Parathyroid adenoma (tissue), 2 donors: ENCODE results near the gene DLGAP4.

Experiments used
- H2AFZ ChIP-seq: fragments of 300-600 bp; sonication (generic); one replicate; pipeline ENCODE4 v1.7.0; 2017; ENCODE audit warnings: antibody characterized with exemption, mild to moderate bottlenecking
- H3K27ac ChIP-seq: fragments of 300-600 bp; sonication (generic); one replicate; pipeline ENCODE4 v1.7.0; 2017
- H3K27me3 ChIP-seq: fragments of 300-600 bp; sonication (generic); one replicate; pipeline ENCODE4 v1.7.0; 2017; ENCODE audit warnings: low read length; ENCODE audit not compliant: control insufficient read depth, insufficient read depth
- H3K36me3 ChIP-seq: fragments of 300-600 bp; sonication (generic); one replicate; pipeline ENCODE4 v1.7.0; 2017; ENCODE audit warnings: low read length; ENCODE audit not compliant: control insufficient read depth, insufficient read depth
- H3K4me1 ChIP-seq: fragments of 300-600 bp; sonication (generic); one replicate; pipeline ENCODE4 v1.7.0; 2017; ENCODE audit warnings: control low read depth
- H3K4me2 ChIP-seq: fragments of 300-600 bp; sonication (generic); one replicate; pipeline ENCODE4 v1.7.0; 2017; ENCODE audit warnings: low read length
- H3K4me3 ChIP-seq: fragments of 300-600 bp; sonication (generic); one replicate; pipeline ENCODE4 v1.7.0; 2017; ENCODE audit warnings: low read depth, low read length
- H3K79me2 ChIP-seq: fragments of 300-600 bp; sonication (generic); one replicate; pipeline ENCODE4 v1.7.0; 2017; ENCODE audit warnings: control low read depth
- H3K9ac ChIP-seq: fragments of 300-600 bp; sonication (generic); one replicate; pipeline ENCODE4 v1.7.0; 2017; ENCODE audit warnings: mild to moderate bottlenecking
- H3K9me3 ChIP-seq: fragments of 300-600 bp; sonication (generic); one replicate; pipeline ENCODE4 v1.7.0; 2017; ENCODE audit warnings: low read length; ENCODE audit not compliant: control insufficient read depth
- TF ChIP-seq, protein P1 (sequence below): fragments of 300-600 bp; sonication (generic); IDR thresholded peaks from one replicate; pipeline ENCODE4 v1.7.0; 2017; ENCODE audit warnings: antibody characterized with exemption, mild to moderate bottlenecking
- donor health status: primary hyperparathyroidism.

Gene DLGAP4

DNA sequence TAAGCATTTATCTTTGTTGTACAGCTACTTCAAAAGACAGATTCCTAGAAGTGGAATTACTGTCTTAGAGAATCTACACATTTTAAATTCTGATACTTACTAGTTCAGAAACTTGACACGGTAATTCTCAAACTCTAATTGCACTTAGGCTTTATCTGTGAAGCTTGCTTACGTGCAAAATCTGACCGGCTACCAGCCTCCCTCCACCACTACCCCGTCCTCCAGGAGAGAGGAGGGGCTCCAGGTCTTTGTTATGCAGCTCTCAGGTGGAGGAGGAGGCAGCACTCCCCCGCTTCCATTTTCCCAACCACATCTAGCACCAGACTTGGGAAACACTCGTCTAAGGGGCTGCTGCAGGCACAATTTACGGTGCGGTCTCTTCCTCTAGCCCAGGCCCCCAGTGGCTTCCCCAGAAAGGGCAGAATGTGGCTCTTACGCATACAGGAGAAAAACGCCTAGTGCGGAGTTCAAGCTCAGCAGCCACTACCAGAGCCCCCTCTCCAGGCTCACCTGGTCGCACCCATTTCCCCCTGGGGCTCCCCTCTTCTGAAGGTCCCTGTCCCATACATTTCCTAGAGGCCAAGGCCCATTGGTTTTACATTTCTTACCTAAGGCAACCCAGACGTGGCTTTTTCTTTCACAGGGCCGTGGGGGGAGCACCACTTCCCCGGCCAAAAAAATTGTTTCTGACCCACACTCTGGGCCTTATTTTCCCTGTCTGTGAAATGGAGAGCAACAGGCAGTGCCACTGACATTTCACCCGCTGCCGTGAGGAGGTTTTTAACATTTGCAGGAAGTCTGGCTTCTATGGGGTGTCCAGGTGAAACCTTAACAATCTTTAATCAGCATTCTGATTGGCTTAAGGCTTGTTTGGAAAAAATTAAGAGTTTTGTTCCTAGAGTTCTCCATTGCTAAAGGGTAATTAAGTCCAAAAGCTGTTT is 265.7 kb downstream of the DLGAP4 start:
- Histone ChIP-seq H3K27ac (peak overlapping the region; percentile 90), H3K36me3 (no peaks in the 10 kb centered on the region), H3K9me3 (no peaks in the 10 kb centered on the region), H3K4me2 (no peak overlapping the region), H3K27me3 (no peaks in the 10 kb centered on the region), H3K4me1 (peaks cover 15% of the 10 kb centered on the region), H3K79me2 (peaks cover 2% of the 10 kb centered on the region), H2AFZ (peak overlapping the region; percentile 98), H3K9ac (no peak overlapping the region), H3K4me3 (no peak overlapping the region)
- TF ChIP-seq, protein P1, sequence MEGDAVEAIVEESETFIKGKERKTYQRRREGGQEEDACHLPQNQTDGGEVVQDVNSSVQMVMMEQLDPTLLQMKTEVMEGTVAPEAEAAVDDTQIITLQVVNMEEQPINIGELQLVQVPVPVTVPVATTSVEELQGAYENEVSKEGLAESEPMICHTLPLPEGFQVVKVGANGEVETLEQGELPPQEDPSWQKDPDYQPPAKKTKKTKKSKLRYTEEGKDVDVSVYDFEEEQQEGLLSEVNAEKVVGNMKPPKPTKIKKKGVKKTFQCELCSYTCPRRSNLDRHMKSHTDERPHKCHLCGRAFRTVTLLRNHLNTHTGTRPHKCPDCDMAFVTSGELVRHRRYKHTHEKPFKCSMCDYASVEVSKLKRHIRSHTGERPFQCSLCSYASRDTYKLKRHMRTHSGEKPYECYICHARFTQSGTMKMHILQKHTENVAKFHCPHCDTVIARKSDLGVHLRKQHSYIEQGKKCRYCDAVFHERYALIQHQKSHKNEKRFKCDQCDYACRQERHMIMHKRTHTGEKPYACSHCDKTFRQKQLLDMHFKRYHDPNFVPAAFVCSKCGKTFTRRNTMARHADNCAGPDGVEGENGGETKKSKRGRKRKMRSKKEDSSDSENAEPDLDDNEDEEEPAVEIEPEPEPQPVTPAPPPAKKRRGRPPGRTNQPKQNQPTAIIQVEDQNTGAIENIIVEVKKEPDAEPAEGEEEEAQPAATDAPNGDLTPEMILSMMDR: no peak

DNA sequence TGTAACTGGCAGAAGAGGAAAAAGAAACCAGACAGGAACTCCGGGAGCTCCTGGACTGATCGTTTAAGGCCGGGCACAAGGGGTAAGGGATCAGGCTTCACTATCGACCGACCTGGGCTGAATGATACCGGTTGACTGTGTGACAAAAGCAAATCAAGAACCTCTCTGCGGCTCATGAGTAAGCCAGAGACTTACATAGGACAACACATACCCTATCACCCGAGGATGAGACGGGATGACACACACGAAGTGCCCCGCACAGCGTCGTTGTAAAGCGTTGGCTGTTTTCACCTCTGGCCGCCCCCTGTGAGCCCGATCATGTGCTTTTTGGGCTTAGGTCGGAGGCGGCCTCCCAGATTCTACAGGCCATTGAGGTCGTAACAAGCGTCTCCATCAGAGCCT is 266.6 kb downstream of the DLGAP4 start:
- H3K27ac ChIP-seq: peak overlapping the region; percentile 90
- H3K79me2 ChIP-seq: peaks cover 5% of the 10 kb centered on the region
- H2AFZ ChIP-seq: peak overlapping the region; percentile 98
- no peaks in the 10 kb centered on the region for H3K9me3 ChIP-seq
- peak overlapping the region; percentile 64 for H3K4me2 ChIP-seq
- H3K4me1 ChIP-seq: peaks cover 15% of the 10 kb centered on the region
- TF ChIP-seq, protein P1: no peak
- no peak overlapping the region for H3K9ac ChIP-seq
- no peaks in the 10 kb centered on the region for H3K27me3 ChIP-seq
- peak overlapping the region; percentile 52 for H3K4me3 ChIP-seq
- H3K36me3 ChIP-seq: no peaks in the 10 kb centered on the region

DNA sequence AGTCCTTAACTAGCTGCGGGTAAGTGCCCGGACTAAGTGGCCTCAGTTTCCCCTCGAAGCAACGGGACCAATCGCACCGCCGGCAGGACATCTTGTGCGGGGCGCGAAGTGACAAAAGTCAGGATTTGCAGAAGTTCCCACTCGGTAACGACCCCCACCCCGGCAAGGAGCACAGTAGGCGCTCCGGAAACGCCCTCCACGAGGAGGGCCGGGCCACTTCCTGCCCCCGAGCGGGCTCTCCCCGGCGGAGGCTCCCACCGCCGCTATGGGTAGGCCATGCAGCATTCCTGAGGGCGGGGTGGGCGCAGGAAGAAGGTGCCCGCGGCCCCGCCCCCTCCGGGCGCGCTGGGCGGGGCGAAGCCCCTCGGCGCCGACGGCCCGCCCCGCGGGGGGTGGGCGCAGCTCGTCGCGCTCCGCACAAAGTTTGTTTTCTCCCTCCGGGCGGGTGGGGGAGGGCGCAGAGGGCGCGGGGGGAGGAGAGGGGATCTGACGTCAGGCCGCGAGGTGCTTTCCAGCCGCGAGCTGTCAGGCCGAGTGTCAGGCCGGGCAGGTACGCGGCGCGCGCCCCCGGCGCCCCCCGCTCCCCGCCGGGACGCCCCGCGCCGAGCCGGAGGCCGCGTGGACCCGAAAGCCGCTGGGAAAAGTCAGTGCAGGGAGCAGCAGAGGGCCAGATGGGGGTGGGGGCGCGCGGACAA is 267.1 kb downstream of the DLGAP4 start, which contains the start of gene TGIF2:
Gene TGIF2 (plus strand): TSS at position 495 of the 695 bp plus-strand sequence. CDS start 5,178 bp downstream, outside the sequence.
- Histone ChIP-seq H3K27ac (peak within 1 kb of the TSS; percentile 90), H3K4me3 (peak within 1 kb of the TSS; percentile 85)

DNA sequence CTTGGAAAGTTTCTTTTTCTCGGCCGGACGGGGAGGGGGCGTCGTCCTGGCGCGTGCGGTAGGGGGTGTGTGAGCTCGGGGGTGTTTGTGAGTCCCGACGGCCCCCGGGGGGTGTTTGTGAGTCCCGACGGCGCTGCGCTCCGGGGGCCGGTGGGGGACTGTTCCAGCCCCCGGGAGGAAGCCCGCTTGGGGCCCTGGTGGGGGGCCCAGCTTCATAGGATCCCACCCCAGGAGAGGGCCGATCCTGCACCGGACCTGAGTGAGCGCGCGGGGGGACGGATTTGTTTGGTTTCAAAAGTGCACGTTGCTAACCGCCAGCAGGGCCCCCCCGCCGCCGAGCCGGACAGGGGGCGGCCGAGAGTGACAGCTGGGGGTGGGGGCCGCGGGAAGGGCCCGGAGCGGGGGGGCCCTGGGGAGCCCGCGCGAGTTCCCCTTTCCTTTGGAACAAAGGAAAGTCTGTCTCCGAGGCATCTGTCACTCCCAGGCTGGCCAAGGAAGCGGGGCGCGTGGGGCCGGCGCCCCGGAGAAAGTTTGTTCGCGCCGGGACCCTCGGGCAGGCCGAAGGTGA is 267.7 kb downstream of the DLGAP4 start:
- Histone ChIP-seq H3K4me3 (peak overlapping the region; percentile 85), H2AFZ (peak overlapping the region; percentile 79), H3K27me3 (no peaks in the 10 kb centered on the region), H3K4me1 (peaks cover 15% of the 10 kb centered on the region), H3K27ac (peak overlapping the region; percentile 52), H3K4me2 (peak overlapping the region; percentile 98), H3K79me2 (peaks cover 15% of the 10 kb centered on the region), H3K9me3 (no peaks in the 10 kb centered on the region), H3K36me3 (no peaks in the 10 kb centered on the region), H3K9ac (peak overlapping the region; percentile 38)
- TF ChIP-seq, protein P1: no peak

More for the DNA sequence above, 267.1 kb downstream of the DLGAP4 start, which contains the start of gene TGIF2:
- H3K79me2 ChIP-seq: peaks cover 8% of the 10 kb centered on the region
- peak within 1 kb of the TSS; percentile 98 for H2AFZ ChIP-seq
- peaks cover 15% of the 10 kb centered on the region for H3K4me1 ChIP-seq
- H3K36me3 ChIP-seq: no peaks in the 10 kb centered on the region
- no peaks in the 10 kb centered on the region for H3K9me3 ChIP-seq
- no peaks in the 10 kb centered on the region for H3K27me3 ChIP-seq
- TF ChIP-seq, protein P1: no peak
- peak within 1 kb of the TSS; percentile 98 for H3K4me2 ChIP-seq
- H3K9ac ChIP-seq: peak within 1 kb of the TSS; percentile 38
